K562 (cell line): Measurements from ENCODE around the gene POLN. TPM values are rescaled to one million over a fixed set of nuclear protein-coding genes. Genes with fewer than 3 reads are reported as not detected.

Experiments used
- ATAC-seq: fragments of 200-7000 bp; cut with Tn5 transposase; 3 replicates; pipeline ENCODE4 v1.9.1; 2020; ENCODE audit warnings: moderate library complexity
- BruUV-seq: library from RNA; stranded (reverse); fragments of 400-500 nt; replicated peaks from 2 replicates; lab custom pipeline; 2021; lab: Mats Ljungman, UMichigan
- CTCF ChIA-PET: fragments of 300-600 bp; formaldehyde crosslinking; extraction: SDS; loops from one replicate; lab custom pipeline; 2021; ENCODE audit warnings: low intra/inter-chr PET ratio; lab: Yijun Ruan, JAX
- POLR2A ChIA-PET: fragments of 300-600, 350-650 bp; sonication (Branson Sonifier 250); formaldehyde crosslinking; extraction: SDS; loops from one replicate; lab custom pipeline; 2021; ENCODE audit warnings: antibody characterized with exemption, inconsistent platforms; lab: Yijun Ruan, JAX
- DNase-seq, 4 experiments: peaks; one replicate each; pipeline versions ENCODE4 v3.0.0 to v3.0.0-alpha.2; 2011 to 2018; ENCODE audit warnings: low spot score in 3 of 4, mixed read lengths in 3 of 4; ENCODE audit errors: extremely low read depth in 1 of 4
- FAIRE-seq: peaks from 2 replicates; lab custom pipeline; 2011; peaks lifted over from hg19 to GRCh38; lab: Jason Lieb, UNC
- H2AFZ ChIP-seq: 2 replicates; pipeline ENCODE4 v1.6.0; 2011; ENCODE audit warnings: low read depth, low read length, control low read depth, inconsistent platforms
- H3K27ac ChIP-seq: fragments of 200-600 bp; 3 replicates; pipeline ENCODE4 v1.8.0; 2011; ENCODE audit warnings: low read depth, mild to moderate bottlenecking, control low read depth, inconsistent platforms, low read length, moderate library complexity, mixed read lengths; ENCODE audit errors: extremely low read depth
- H3K27me3 ChIP-seq, 2 experiments: fragments of 300-600 bp in 1 of 2; 2 replicates in 1 of 2; 3 replicates in 1 of 2; pipeline versions ENCODE4 v1.6.0 to v1.8.0; 2011; ENCODE audit warnings: inconsistent platforms in 2 of 2, low read length in 2 of 2, mild to moderate bottlenecking in 1 of 2, mixed read lengths in 1 of 2, moderate library complexity in 1 of 2; ENCODE audit not compliant: control insufficient read depth in 2 of 2, insufficient read depth in 2 of 2
- H3K36me3 ChIP-seq: fragments of 300-600 bp; 3 replicates; pipeline ENCODE4 v1.8.0; 2011; ENCODE audit warnings: mild to moderate bottlenecking, low read length, inconsistent platforms; ENCODE audit not compliant: control insufficient read depth, insufficient read depth
- H3K4me1 ChIP-seq, 2 experiments: fragments of 200-600 bp in 1 of 2; replicated peaks in 1 of 2; 2 replicates in 1 of 2; 3 replicates in 1 of 2; pipeline versions ENCODE4 v1.5.1 to v1.8.0; 2011; ENCODE audit warnings: inconsistent platforms in 2 of 2, low read length in 2 of 2, mild to moderate bottlenecking in 1 of 2, mixed read lengths in 1 of 2, moderate library complexity in 1 of 2; ENCODE audit not compliant: control insufficient read depth in 2 of 2, insufficient read depth in 2 of 2
- H3K4me2 ChIP-seq: 2 replicates; pipeline ENCODE4 v1.6.1; 2011; ENCODE audit warnings: low read length, control low read depth, inconsistent platforms, mixed read lengths; ENCODE audit not compliant: insufficient read depth
- H3K4me3 ChIP-seq: fragments of 200-600 bp; sonication (generic), shearing (Covaris generic); 2 replicates; pipeline ENCODE4 v1.5.1; 2016; ENCODE audit warnings: control low read depth, inconsistent platforms
- H3K79me2 ChIP-seq: fragments of 200-600 bp; 3 replicates; pipeline ENCODE4 v1.8.0; 2011; ENCODE audit warnings: low read length, inconsistent platforms; ENCODE audit not compliant: control insufficient read depth, insufficient read depth
- H3K9ac ChIP-seq, 2 experiments: 2 replicates each; pipeline versions ENCODE4 v1.6.0 to v1.6.1; 2011; ENCODE audit warnings: low read depth in 2 of 2, low read length in 2 of 2, control low read depth in 1 of 2, inconsistent platforms in 1 of 2, mild to moderate bottlenecking in 1 of 2, mixed read lengths in 1 of 2; ENCODE audit not compliant: insufficient read depth in 1 of 2
- H3K9me1 ChIP-seq: one replicate; pipeline ENCODE4 v1.6.0; 2011; ENCODE audit warnings: inconsistent platforms, mild to moderate bottlenecking, low read length, moderate library complexity; ENCODE audit not compliant: control insufficient read depth, insufficient read depth
- H3K9me3 ChIP-seq: replicated peaks from 2 replicates; pipeline ENCODE4 v1.5.1; 2011; ENCODE audit warnings: low read depth, low read length, inconsistent platforms; ENCODE audit not compliant: control insufficient read depth, insufficient read depth
- H4K20me1 ChIP-seq: replicated peaks from 2 replicates; pipeline ENCODE4 v1.6.1; 2011; ENCODE audit warnings: low read length, inconsistent platforms, mixed read lengths; ENCODE audit not compliant: control insufficient read depth, insufficient read depth
- HDAC1 ChIP-seq, 2 experiments: fragments of 450-650 bp; IDR thresholded peaks; 2 replicates each; pipeline ENCODE4 v1.6.1; 2016 to 2017; ENCODE audit warnings: inconsistent platforms in 1 of 2, mild to moderate bottlenecking in 1 of 2, moderate library complexity in 1 of 2
- WGBS: fragments of 100-300 bp; shearing (Covaris generic); methylation state at CpG from one replicate; pipeline ENCODE4 v1.1.6; 2016; ENCODE audit warnings: low coverage, mixed read lengths; ENCODE audit not compliant: insufficient coverage; ENCODE audit errors: missing lambda C conversion rate; 5-methylcytosine and 5-hydroxymethylcytosine counted together
- in situ Hi-C: fragments of 300-500 bp; cut with MboI; formaldehyde crosslinking; loops from 4 replicates; pipeline ENCODE4 v1.15.0; 2018; ENCODE audit warnings: inconsistent platforms, mixed read lengths
- intact Hi-C: fragments of 100-400 bp; cut with micrococcal nuclease; formaldehyde crosslinking; loops from 2 replicates; pipeline ENCODE4 v1.14.2; 2022
- polyA plus RNA-seq, 8 experiments: library from polyadenylated mRNA; depleted of rRNA in 4 of 8; stranded (reverse) in 5 of 8; unstranded in 3 of 8; fragments of >200 nt; fragmentation: Nextera tagmentation in 2 of 8; fragmentation: Illumina TruSeq in 1 of 8; extraction: Ambion mirVana in 2 of 8; extraction: Trizol in 1 of 8; gene quantifications; 2 replicates each; pipeline versions ENCODE4 v1.2.1 to v1.2.3, GENCODE V29; 2011 to 2014; ENCODE audit warnings: inconsistent platforms in 1 of 8, missing spikeins in 1 of 8
- total RNA-seq, 7 experiments: library from RNA; depleted of rRNA in 6 of 7; stranded (reverse); fragments of >200 nt in 6 of 7; fragmentation: Illumina TruSeq in 2 of 7; extraction: Trizol in 2 of 7; gene quantifications; 2 replicates each; pipeline versions ENCODE4 v1.2.1 to v1.2.3, GENCODE V29; 2011 to 2021; ENCODE audit warnings: low replicate concordance in 1 of 7
- TF ChIP-seq, protein P1 (sequence below): sonication (generic); formaldehyde crosslinking; IDR thresholded peaks from 2 replicates; pipeline ENCODE4 v1.8.0; 2022; ENCODE audit warnings: mild to moderate bottlenecking, missing genetic modification reagents
- TF ChIP-seq, protein P2 (sequence below): sonication (generic); formaldehyde crosslinking; IDR thresholded peaks from 2 replicates; pipeline ENCODE4 v1.5.0; 2020; ENCODE audit warnings: missing genetic modification reagents
- TF ChIP-seq, protein P3 (sequence below): fragments of 450-650 bp; IDR thresholded peaks from 2 replicates; pipeline ENCODE4 v1.6.1; 2016

POLN gene
- total and polyA plus RNA-seq, 9 of the 15 experiments (the other 6 are each of a cell fraction or from before 2014, with no cell fraction given): 0.08 to 0.91 (median 0.32) TPM

DNA sequence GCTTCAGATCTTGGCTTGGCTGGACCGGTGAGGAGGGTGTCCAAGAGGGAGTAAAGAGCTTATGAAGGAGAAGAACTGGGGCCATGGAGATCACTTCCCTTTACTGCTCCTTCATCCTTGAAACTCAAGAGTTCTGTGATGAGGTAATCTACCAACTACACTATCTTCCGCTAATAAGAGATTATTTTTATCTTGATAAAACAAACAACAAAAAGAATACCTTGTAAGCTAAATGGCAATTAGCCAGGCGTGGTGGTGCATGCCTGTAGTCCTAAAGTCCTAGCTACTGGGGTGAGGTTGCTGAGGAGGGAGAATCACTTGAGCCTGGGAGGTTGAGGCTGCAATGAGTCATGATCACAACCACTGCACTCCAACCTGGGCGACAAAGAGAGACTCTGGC lies 47.4 kb downstream of the POLN start:
- Histone ChIP-seq H3K4me1 (peaks cover 0 to 3% of the 10 kb centered on the region in 2 experiments; a peak in 1 of 5 replicates), H3K36me3 (no peaks in the 10 kb centered on the region), H3K9me3 (no peaks in the 10 kb centered on the region), H3K9ac (no peak overlapping the region), H3K4me3 (no peak overlapping the region), H4K20me1 (no peaks in the 10 kb centered on the region), H2AFZ (no peak overlapping the region), H3K79me2 (no peaks in the 10 kb centered on the region)
- no TSS peak for BruUV-seq
- no peak for ATAC-seq
- FAIRE-seq: no peak
- in situ Hi-C loops: no loop called here
- intact Hi-C loops: no loop called here
- TF ChIP-seq, protein P1, sequence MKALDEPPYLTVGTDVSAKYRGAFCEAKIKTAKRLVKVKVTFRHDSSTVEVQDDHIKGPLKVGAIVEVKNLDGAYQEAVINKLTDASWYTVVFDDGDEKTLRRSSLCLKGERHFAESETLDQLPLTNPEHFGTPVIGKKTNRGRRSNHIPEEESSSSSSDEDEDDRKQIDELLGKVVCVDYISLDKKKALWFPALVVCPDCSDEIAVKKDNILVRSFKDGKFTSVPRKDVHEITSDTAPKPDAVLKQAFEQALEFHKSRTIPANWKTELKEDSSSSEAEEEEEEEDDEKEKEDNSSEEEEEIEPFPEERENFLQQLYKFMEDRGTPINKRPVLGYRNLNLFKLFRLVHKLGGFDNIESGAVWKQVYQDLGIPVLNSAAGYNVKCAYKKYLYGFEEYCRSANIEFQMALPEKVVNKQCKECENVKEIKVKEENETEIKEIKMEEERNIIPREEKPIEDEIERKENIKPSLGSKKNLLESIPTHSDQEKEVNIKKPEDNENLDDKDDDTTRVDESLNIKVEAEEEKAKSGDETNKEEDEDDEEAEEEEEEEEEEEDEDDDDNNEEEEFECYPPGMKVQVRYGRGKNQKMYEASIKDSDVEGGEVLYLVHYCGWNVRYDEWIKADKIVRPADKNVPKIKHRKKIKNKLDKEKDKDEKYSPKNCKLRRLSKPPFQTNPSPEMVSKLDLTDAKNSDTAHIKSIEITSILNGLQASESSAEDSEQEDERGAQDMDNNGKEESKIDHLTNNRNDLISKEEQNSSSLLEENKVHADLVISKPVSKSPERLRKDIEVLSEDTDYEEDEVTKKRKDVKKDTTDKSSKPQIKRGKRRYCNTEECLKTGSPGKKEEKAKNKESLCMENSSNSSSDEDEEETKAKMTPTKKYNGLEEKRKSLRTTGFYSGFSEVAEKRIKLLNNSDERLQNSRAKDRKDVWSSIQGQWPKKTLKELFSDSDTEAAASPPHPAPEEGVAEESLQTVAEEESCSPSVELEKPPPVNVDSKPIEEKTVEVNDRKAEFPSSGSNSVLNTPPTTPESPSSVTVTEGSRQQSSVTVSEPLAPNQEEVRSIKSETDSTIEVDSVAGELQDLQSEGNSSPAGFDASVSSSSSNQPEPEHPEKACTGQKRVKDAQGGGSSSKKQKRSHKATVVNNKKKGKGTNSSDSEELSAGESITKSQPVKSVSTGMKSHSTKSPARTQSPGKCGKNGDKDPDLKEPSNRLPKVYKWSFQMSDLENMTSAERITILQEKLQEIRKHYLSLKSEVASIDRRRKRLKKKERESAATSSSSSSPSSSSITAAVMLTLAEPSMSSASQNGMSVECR (CRISPR knock-in tag): no peak
- TF ChIP-seq, protein P2, sequence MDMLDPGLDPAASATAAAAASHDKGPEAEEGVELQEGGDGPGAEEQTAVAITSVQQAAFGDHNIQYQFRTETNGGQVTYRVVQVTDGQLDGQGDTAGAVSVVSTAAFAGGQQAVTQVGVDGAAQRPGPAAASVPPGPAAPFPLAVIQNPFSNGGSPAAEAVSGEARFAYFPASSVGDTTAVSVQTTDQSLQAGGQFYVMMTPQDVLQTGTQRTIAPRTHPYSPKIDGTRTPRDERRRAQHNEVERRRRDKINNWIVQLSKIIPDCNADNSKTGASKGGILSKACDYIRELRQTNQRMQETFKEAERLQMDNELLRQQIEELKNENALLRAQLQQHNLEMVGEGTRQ (CRISPR knock-in tag): no peak
- TF ChIP-seq, protein P3, sequence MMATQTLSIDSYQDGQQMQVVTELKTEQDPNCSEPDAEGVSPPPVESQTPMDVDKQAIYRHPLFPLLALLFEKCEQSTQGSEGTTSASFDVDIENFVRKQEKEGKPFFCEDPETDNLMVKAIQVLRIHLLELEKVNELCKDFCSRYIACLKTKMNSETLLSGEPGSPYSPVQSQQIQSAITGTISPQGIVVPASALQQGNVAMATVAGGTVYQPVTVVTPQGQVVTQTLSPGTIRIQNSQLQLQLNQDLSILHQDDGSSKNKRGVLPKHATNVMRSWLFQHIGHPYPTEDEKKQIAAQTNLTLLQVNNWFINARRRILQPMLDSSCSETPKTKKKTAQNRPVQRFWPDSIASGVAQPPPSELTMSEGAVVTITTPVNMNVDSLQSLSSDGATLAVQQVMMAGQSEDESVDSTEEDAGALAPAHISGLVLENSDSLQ: no peak
- no peak for TF ChIP-seq HDAC1 (IDR thresholded peaks at IDR 0.05)
- TF ChIP-seq, all 486 proteins: peak for 0
- H3K9me1 ChIP-seq: no peaks in the 10 kb centered on the region
- 21% methylated on average over 4 of the region's 4 CpGs for WGBS
- ChIA-PET POLR2A (interaction anchor here (0.6 to 0.7 kb wide), 2 partner anchors 108 to 133 kb away, joined by 3 to 4 read pairs; no protein-coding TSS in a partner anchor), CTCF (no interaction called here)
- no peaks in the 10 kb centered on the region for H3K27me3 ChIP-seq
- H3K27ac ChIP-seq: no peak overlapping the region
- H3K4me2 ChIP-seq: no peak overlapping the region
- no peak for DNase-seq
